IPS-NIHi7 (cell line): ENCODE results near the gene CMTM5.
"Not testable (repeated sequence)": the region's sequence is repeated elsewhere in the genome, so short reads cannot be mapped to it uniquely, and the experiment has no call there.

Experiments
- DNase-seq: peaks from one replicate; pipeline ENCODE4 v3.0.0; 2012; ENCODE audit warnings: mixed read lengths; ENCODE audit errors: extremely low spot score

CMTM5 gene

DNA sequence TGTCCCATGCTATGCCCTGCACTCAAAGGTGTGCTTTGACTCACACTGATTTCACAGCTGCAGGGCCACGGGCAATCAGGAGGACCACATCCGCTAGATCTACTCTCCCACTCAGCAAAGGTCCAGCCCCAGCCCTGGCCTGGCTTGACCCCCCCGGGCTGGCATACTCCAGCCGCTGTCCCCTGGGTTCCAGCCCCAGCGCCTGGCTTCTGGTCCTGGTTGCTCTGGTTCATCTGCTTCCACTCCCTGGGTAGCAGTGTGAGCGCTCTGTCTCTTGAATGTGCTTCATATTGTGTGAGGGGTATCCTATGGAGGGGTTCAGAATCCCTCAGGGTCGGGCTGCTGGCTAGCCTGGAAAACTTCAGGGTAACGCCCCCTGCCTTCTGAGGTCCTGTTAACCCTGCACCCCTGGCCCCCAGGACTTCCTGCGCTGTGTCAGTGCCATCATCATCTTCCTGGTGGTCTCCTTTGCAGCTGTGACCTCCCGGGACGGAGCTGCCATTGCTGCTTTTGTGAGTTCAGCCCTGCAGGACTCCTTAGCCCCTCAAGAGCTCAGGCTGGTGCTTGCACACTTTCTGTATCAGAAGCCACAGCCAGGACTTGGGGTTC is 1.9 kb downstream of the CMTM5 start:
- no peak for DNase-seq

DNA sequence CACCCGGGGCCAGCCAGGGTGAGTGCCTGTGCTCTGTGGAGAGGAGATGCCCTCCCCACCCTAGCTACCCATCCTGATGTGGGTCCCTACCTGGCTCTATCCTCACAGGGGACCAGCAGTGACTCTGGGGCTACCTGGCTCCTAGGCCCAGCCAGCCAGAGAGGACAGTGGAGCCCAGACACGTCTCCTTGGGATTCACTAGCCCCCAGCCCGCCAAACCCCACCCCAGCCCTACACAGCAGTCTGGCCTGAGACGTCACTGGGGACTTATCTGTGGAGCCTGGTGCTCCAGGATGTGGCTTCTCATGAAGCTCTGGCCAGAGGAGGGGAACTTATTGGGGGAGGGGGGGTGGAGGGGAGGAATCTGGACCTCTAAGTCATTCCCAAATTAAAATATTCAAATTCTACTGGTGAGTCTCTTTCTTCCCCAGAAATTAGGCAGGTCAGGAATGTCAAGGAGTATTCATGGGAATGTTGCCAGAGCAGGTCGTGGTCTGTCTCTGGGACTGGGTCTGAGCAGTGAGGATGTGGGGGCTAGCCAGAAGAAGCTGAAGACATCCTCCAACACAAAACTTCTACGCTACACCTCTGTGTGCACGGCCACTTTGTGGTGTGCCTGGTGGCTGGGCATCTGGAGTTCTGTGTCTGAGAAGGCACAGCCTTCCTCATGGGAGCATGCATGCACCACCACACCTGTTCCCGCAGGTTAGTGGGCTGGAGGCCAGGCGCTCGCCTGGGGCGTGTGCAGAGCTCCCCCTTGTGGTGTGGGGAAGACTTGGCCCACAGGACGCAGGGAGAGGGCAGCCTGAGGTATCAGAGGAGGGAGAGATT is 2.7 kb downstream of the CMTM5 start:
- peak; percentile 86 for DNase-seq

DNA sequence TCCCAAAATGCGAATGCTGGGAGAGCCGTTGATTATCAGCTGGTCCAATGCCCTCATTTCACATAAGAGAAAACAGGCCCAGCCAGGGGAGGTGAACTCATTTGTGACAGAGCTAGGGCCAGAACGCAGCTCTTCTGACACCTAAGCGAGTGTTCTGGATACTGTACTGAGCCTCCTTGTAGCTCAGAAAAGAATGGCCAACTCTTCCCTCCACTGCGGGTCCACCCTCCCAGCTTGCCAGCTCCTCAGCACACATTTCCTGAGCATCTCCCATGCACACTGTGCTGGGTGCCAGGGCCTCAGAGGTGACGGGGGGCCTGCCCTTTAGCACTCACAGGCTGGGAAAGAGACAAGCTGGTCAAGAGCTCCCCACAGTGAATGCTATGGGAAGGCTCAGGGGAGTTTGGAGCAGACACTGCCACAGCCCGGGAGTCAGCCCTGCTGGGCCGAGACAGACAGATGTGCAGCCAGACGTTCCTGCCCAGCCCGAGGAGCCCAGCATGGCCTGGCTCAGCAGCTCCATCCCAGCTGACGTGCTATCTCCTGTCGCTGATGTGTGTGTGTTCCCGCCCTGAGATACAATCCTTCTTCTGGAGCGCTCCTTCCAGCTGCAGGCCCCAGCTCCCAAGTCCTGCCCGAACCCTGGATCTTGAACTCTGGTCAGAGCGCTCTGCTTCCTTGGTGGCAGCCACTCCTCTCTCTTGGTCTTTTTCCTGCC is 3.5 kb downstream of the CMTM5 start:
- DNase-seq: no peak

DNA sequence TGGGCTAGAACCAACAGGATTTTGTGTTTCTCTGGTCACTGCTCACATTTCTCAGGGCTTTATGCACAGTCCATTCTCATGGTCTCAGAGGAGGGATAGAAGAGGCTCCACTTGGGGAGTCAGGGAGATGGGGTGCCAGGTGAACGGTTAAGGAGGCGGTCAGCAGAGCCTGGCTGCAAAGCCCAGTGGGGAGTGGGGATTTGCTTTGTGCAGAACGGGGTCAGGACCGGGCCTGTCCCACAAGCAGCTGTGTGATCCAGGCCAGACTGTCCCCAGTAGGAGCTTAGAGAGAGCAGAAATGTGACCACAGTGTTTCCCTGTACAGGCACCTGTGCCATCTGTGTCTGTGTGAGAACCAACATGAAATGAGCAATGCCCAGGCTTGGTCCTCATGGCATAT is 4.1 kb downstream of the CMTM5 start:
- DNase-seq: no peak

DNA sequence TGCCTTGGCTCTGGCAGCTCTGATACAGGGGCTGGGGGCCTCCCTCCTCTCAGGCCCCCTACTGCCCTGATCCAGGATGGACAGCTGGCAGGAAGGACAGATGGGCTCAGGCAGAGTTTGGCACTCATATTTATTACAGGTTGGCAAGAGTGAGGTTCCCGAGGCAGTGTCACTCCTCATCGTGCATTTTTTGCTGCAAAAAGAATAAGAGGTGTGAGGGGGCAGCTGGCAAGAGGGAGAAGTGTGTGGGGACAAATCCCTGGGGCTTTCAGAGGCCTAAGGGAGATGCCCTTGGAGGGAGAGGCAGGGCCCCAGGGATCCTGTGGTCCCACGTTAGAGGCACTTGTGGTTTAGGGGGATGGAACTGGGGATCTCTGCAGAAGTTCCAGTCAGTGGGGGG is 5.0 kb downstream of the CMTM5 start:
- no peak for DNase-seq

DNA sequence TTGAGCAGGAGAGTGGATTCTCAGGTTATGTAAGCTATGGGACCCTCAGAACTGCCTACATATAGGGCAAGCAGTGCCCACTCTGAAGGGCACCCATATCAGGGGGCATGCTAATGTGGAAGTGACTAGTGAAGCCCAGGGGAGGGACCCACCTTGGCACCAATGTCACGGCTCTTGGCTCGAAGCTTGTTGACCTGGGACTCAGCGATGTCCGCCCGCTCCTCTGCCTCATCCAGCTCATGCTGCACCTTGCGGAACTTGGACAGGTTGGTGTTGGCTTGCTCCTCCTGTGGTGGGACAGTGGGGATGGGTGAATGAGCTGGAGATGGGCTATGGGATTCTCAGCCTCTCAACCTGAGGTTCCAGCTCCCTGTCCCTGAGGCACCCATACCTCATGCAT is 5.4 kb downstream of the CMTM5 start:
- DNase-seq: no peak

DNA sequence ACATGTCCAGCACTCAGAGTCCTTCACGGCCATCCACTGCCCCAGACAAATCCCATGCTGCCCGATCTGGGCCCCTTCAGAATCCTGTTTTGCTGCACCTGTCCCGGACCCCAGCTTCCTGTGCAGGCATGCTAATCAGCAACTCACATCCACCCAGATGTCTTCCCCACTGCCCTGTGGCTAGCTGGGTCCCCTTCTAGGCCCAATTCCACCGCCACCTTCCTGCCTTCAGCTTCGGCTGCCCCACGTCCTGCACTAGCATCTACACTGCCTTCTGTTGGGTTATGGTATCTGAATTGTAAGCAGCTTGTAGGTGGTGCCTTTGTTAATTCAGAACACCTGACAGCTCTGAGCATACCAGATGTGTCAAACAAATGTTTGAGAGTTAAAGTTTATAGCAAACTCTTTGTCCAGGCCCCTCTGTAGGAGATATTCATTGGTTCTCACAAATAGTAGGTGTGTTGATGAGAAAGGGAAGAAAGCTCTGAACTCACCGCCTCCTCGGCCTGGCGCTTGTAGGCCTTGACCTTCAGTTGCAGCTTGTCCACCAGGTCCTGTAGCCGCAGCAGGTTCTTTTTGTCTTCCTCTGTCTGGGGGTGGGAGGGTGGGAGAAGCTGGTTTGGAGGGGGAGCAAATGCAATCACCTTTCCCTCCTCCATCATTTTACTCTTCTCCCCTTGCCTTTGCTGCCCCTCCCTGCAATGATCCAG is 6.0 kb downstream of the CMTM5 start:
- DNase-seq: no peak

DNA sequence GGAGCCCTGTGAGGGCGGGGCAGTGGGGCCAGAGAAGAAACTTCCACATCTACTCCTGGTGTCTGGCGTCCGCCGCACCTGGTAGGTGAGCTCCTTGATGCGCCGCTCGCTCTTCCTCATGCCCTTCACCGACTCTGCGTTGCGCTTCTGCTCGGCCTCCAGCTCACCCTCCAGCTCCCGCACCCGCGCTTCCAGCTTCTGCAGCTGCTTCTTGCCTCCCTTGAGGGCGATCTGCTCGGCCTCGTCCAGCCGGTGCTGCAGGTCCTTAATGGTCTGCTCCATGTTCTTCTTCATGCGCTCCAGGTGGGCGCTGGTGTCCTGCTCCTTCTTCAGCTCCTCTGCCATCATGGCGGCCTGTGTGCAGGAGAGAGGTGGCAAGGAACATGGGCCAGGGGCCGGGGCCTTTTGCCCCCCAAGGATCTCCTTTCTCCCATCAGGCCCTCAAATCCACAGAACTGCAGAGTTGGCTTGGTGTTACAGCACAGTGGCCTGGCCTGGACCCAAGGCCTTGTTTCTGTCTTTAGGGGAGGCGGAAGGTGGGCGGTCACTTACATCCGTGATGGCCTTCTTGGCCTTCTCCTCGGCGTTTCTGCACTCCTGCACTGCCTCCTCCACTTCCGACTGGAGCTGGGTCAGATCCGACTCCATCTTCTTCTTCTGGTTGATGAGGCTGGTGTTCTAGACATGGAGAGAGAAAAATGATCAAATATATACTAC is 7.7 kb downstream of the CMTM5 start:
- DNase-seq: no peak

DNA sequence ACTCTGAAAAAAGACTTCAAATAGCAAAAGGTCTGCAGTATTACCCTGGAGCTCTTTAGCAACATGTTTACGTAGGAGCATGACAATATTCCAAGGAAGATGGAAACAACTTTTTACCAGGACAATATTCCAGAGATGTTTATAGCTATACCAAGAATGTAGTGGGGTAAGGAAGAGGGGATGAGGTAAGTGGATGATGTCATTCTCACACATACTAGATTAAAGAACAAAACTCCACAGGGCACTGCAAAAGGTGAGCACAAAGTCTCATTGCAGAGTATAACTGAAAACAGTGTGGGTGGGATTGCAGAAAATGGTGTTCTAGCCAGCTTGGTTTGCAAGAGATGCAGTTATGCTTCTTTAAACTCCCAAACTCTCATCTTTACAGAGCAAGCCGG is 8.4 kb downstream of the CMTM5 start:
- no peak for DNase-seq

DNA sequence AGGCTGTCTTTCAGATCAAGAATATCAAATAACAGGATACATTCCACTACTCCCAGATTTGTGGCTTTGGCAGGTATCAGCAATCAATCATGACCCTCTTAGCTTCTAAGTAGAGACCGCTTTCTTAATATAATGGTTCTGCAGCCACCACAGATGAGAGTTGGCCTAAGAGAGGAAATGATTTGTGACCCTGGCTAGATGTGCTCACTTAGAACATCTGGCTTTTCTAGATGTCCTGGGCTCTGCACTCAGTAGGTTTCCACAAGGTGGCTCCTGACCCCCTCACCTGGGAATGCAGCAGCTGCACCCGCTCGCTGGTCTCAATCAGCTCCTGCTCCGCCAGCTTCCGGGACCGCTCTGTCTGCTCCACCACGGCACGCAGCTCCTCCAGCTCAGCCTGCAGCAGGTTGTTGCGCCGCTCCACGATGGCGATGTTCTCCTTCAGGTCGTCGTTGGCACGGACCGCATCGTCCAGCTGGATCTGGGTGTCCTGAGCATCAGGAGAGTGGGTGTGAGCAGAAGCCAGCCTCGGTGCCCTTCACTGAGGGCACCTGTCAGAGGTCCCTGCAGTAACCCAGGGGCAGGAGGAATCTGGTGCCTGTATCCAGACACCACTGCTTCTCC is 8.9 kb downstream of the CMTM5 start:
- DNase-seq: no peak

DNA sequence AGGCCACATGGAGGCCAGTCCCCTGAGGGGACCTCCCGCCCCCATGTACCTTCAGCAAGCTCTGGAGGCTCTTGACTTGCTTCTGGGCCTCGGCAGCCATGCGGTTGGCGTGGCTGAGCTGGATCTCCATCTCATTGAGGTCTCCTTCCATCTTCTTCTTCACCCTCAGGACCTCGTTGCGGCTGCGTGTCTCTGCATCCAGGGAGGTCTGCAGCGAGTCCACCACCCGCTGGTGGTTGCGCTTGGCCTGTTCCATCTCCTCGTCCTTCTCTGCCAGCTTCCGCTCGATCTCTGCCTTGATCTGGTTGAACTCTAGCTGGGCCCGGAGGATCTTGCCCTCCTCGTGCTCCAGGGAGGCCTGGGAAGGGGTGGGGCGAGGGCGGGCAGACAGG is 9.4 kb downstream of the CMTM5 start:
- not testable (repeated sequence) for DNase-seq

DNA sequence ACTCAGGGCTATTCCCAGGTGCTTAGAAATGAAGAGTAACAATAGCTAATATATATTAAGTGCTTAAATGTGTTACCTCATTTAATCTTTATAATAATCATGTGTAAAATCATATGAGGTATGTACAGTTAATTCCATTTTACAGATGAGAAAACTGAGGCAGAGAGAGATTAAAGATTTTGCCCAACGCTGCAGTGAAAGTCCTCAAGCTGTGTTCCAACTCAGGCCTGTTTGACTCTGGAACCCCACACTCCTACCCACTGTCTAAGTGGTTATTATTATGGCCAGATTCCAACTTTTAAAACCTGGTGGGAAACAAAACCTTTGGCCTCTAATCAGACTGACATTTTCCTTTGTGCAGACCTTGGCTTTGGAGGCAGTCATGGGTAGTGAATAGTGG is 10.2 kb downstream of the CMTM5 start:
- no peak for DNase-seq

DNA sequence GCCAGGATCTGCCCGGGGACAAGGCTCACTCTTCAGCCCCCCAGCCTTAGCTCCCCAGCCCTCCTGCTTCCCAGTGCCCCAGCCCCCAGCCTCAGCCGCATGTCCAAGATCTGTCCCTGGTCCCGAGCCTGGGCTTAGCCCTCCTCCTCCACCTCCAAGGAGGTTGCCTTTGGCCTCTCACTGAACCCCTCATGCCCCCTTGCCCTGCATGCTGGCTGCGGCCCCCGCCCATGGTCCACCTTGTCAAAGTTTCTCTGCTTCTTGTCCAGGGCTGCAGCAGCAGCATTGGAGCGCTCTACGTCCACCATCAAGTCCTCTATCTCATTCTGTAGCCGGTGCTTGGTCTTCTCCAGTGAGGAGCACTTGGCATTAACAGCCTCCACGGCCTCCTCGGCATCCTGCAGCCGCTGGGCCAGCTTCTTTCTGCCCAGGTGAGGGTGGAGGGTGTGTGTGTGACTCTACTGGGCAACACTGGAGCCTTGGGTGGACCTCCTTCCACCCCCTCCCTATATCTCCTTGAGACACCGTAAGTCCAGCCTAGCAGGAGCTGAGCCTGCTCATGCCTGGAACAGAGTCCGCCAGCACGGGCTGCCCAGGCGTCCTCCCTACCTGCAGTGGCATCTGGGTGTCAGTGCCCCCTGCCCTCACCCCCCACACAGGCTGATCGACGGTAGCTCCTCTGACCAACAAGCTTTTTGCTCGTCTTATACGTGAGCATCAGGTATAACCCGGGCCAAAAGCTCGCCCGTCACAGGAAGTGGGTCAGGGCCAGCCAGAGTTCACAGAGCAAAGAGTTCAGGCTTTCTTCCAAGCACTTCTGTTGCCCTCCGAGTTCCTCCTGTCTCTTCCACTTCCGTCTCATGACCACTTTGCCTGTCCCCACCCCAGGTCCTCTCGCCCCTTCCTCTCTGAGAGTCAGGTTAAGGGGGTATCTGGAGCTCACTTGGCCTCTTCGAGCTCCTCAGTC is 11.4 kb downstream of the CMTM5 start:
- no peak for DNase-seq

DNA sequence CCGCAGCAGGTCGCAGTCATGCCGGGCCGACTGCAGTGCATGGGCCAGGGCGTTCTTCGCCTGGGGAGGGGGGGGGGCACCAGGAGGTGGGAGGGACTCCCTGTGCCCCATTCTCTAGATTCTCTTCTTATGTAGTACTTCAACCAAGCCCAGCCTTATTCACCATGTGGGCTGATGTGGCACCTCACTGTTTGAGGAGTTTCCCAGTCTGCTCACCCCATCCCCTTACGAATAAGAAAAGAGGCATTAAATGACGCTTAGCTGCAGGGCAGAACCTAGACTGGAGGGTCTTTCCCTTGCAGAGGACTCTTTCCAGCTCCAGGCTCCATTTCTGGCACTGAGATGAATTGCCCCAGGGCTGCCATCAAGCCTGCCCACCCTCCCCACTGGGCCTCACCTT is 12.2 kb downstream of the CMTM5 start:
- no peak for DNase-seq

DNA sequence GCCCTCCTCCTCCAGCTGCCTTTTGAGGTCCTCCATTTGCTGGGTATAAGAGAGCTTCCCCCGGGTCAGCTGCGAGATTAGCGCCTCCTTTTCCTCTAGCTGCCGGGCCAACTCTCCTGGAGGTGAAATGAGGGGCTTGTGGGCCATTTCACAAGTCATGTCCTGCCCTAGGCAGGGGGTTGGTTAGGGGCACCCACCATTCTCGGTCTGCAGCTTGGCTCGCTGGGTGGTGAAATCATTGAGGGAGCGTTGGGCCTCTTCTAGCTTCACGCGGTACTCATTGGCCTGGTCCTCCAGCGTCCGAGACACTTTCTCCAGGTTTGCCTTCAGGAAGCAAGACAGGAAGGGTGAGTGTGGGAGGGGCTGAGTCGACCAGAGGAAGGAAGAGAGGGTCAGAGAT is 12.6 kb downstream of the CMTM5 start:
- no peak for DNase-seq

DNA sequence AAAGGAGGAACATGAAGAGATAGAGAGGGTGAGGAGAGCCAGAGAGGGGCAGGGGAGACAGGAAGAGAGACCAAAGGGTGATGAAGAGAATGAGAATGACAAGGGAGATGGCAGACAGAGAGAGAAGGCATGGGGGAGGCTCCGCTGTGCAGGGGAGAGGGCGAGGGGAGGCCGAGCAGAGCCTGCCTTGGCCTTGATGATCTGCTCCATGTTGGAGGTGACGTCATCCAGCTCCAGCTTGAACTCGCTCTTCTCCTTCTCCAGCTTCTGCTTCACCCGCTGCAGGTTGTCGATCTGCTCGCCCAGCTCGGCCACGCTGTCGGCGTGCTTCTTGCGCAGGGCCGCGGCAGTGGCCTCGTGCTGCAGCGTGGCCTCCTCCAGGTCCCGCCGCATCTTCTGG is 13.0 kb downstream of the CMTM5 start:
- DNase-seq: not testable (repeated sequence)

DNA sequence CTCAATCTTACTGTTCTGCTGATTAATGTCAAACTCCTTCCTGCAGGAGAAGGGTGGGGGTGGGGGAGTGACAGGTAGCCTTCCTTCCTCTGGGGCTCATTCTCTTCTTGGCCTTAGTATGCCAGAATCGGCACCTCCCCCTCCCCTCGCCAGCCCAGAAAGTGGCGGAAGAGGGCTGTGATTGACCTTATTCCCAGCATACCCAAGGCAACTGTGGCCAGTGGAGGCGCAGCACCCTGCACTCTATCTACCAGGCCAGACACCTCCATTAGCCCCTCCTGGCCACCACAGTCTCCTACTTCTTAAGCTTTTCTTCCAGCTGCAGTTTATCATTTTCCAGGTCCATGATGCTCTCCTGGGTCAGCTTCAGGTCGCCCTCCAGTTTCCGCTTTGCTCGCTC is 15.8 kb downstream of the CMTM5 start:
- DNase-seq: no peak

DNA sequence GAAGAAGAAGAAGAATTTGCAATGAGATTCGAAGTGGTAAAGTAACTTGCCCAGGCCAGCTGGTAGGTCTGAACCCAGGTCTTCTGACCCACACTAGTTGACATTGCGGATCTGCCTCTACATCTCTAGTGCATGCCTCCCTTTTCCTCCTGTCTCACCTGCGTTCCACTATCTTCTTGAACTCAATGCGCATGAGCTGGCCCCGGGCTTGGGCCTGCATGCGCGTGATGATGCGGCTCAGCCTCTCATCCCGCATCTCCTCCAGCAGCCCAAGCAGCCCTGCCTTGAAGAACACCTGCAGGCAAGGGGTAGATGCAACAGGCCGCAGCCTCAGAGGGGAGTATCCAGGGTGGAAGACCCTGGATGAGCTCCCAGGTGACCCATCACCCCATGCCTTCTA is 19.3 kb downstream of the CMTM5 start:
- DNase-seq: no peak

DNA sequence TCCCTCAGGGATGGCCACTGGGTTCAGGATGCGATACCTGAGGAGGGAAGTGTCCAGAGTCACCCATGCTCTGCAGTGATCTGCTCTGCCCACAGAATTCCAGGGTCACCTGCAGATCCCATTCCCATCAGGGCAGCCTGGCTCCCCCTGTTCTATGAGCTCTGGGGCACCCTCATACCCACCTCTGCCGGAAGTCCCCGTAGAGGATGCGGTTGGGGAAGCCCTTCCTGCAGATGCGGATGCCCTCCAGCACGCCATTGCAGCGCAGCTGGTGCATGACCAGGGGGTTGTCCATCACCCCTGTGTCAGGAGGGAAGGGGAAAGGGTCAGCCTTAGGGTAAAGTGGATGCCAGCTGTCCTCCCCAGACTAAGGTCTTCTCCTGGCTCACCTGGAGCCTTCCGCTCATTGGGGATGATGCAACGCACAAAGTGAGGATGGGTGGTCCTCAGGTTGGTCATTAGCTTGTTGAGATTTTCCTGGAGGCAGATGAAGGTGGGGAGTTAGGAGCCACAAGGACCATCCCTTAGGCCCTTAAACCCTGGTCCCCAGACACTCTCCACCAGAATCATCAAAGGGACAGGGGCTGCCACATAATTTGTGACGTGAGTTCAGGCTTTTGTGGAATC is 20.0 kb downstream of the CMTM5 start:
- no peak for DNase-seq

DNA sequence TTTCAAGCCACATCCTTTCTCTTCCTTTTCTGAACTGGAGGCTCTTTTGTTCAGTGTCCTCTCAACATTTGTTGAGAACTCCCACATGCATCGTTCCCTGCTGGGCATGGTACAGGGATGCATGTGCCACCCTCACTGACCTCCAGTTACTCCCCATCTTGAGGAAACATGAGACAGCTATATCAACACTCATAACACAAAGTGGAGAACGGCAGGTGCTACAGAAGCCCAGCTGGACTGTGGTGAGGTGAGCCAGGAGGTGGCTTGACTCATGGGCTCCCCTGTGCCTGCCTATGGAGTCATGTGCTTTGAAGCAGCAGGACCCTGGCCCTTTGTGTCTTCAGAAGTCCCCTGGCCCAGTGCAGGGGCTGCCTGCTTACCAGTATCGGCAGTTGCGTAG is 21.5 kb downstream of the CMTM5 start:
- DNase-seq: no peak
